ENCODE measurements around the gene BRSK2.
"Not testable (repeated sequence)": the region's sequence is repeated elsewhere in the genome, so short reads cannot be mapped to it uniquely, and the experiment has no call there.

BRSK2 gene

GRCh38 chr11:1354125-1354938 is 35.4 kb upstream of the BRSK2 start:
- DNase-seq (ENCODE audit: low read depth in 2 of 3, low spot score in 1 of 3): no peak

- DNase-seq (ENCODE audit: low read depth in 2 of 3, low spot score in 1 of 3): no peak
These were observed 33.7 kb upstream of the BRSK2 start for GRCh38 chr11:1356007-1356435.

GRCh38 chr11:1356478-1356960 is 33.2 kb upstream of the BRSK2 start:
- no peak for DNase-seq (ENCODE audit: low read depth in 2 of 3, low spot score in 1 of 3)

GRCh38 chr11:1358286-1358685 is 31.4 kb upstream of the BRSK2 start:
- DNase-seq (ENCODE audit: low read depth in 2 of 3, low spot score in 1 of 3): no peak

GRCh38 chr11:1358931-1359330 is 30.8 kb upstream of the BRSK2 start:
- not testable (repeated sequence) for DNase-seq (ENCODE audit: low read depth in 2 of 3, low spot score in 1 of 3)

GRCh38 chr11:1359556-1359955 is 30.2 kb upstream of the BRSK2 start:
- no peak for DNase-seq (ENCODE audit: low read depth in 2 of 3, low spot score in 1 of 3)

GRCh38 chr11:1360181-1360834 is 29.4 kb upstream of the BRSK2 start:
- no peak for DNase-seq (ENCODE audit: low read depth in 2 of 3, low spot score in 1 of 3)

GRCh38 chr11:1360835-1361357 is 28.8 kb upstream of the BRSK2 start:
- DNase-seq (ENCODE audit: low read depth in 2 of 3, low spot score in 1 of 3): no peak

- DNase-seq (ENCODE audit: low read depth in 2 of 3, low spot score in 1 of 3): no peak
These were observed 27.9 kb upstream of the BRSK2 start for GRCh38 chr11:1361882-1362281.

GRCh38 chr11:1367721-1368120 is 22.0 kb upstream of the BRSK2 start:
- no peak for DNase-seq (ENCODE audit: low read depth in 2 of 3, low spot score in 1 of 3)

- no peak for DNase-seq (ENCODE audit: low read depth in 2 of 3, low spot score in 1 of 3)
These were observed 21.5 kb upstream of the BRSK2 start for GRCh38 chr11:1368216-1368615.

- no peak for DNase-seq (ENCODE audit: low read depth in 2 of 3, low spot score in 1 of 3)
These were observed 20.8 kb upstream of the BRSK2 start for GRCh38 chr11:1368966-1369365.

GRCh38 chr11:1369371-1370005 is 20.2 kb upstream of the BRSK2 start:
- DNase-seq (ENCODE audit: low read depth in 2 of 3, low spot score in 1 of 3): no peak

- DNase-seq (ENCODE audit: low read depth in 2 of 3, low spot score in 1 of 3): no peak
These were observed 19.3 kb upstream of the BRSK2 start for GRCh38 chr11:1370186-1371025.

GRCh38 chr11:1371026-1371325 is 18.8 kb upstream of the BRSK2 start:
- no peak for DNase-seq (ENCODE audit: low read depth in 2 of 3, low spot score in 1 of 3)

- no peak for DNase-seq (ENCODE audit: low read depth in 2 of 3, low spot score in 1 of 3)
These were observed 18.4 kb upstream of the BRSK2 start for GRCh38 chr11:1371377-1371776.

GRCh38 chr11:1371836-1372465 is 17.8 kb upstream of the BRSK2 start:
- DNase-seq (ENCODE audit: low read depth in 2 of 3, low spot score in 1 of 3): no peak

- no peak for DNase-seq (ENCODE audit: low read depth in 2 of 3, low spot score in 1 of 3)
These were observed 17.1 kb upstream of the BRSK2 start for GRCh38 chr11:1372660-1373059.

- DNase-seq (ENCODE audit: low read depth in 2 of 3, low spot score in 1 of 3): no peak
These were observed 16.1 kb upstream of the BRSK2 start for GRCh38 chr11:1373536-1374214.
